Peyer's patch (tissue), 4 donors: Measurements from ENCODE around the gene SLC6A17. TPM values are rescaled to one million over a fixed set of nuclear protein-coding genes. Genes with fewer than 3 reads are reported as not detected.
A peak's percentile ranks its signal among the peaks of the same experiment; 100 is the strongest.

ENCODE experiments used
- DNase-seq, 3 donors: peaks; one replicate each; pipeline ENCODE4 v3.0.0-alpha.2; 2017 to 2019
- H3K27ac ChIP-seq, 4 donors: fragments of 200-600 bp; sonication (generic); one replicate each; pipeline ENCODE4 v1.5.1; 2016 to 2019
- H3K27me3 ChIP-seq, 2 donors: fragments of 200-600 bp; sonication (generic); one replicate each; pipeline ENCODE4 v1.5.1; 2019
- H3K36me3 ChIP-seq, 3 donors: fragments of 200-600 bp; sonication (generic); one replicate each; pipeline ENCODE4 v1.5.1; 2016 to 2019
- H3K4me1 ChIP-seq, 4 donors: fragments of 200-600 bp; sonication (generic); one replicate each; pipeline ENCODE4 v1.5.1; 2016 to 2019
- H3K4me3 ChIP-seq, 4 donors: fragments of 200-600 bp; sonication (generic); 1 replicate in 3 of 4; 2 replicates in 1 of 4; pipeline ENCODE4 v1.5.1; 2016 to 2019; ENCODE audit warnings: mild to moderate bottlenecking in 1 of 4
- H3K9me3 ChIP-seq, 4 donors: fragments of 200-600 bp; sonication (generic); one replicate each; pipeline ENCODE4 v1.5.1; 2016 to 2019; ENCODE audit warnings: mild to moderate bottlenecking in 1 of 4
- CTCF ChIP-seq, 6 experiments: fragments of 450-650 bp in 4 of 6; fragments of 200-600 bp in 2 of 6; sonication (generic) in 1 of 6; IDR thresholded peaks; one replicate each; pipeline ENCODE4 v1.5.1; 2017 to 2019; ENCODE audit warnings: antibody characterized with exemption in 6 of 6, mild to moderate bottlenecking in 3 of 6, moderate library complexity in 1 of 6
- POLR2A ChIP-seq, 2 donors: fragments of 450-650 bp; IDR thresholded peaks; one replicate each; pipeline ENCODE4 v1.5.1; 2017; ENCODE audit warnings: antibody characterized with exemption in 2 of 2, mild to moderate bottlenecking in 2 of 2, moderate library complexity in 2 of 2
- total RNA-seq, 4 donors: library from RNA; depleted of rRNA; stranded (reverse); fragments of >200 nt; gene quantifications; one replicate each; pipeline ENCODE4 v1.1.0, GENCODE V29; 2016

SLC6A17 gene
- total RNA-seq, 4 donors from 2014 or later, result 0.13 to 0.28 TPM; not detected in 2

GRCh38 chr1:110208916-110209645 lies 58.8 kb downstream of the SLC6A17 start:
- Histone ChIP-seq H3K27ac (peak overlapping the region; percentile 86 to 90 (median 87)), H3K4me3 (peak overlapping the region in 3 of 4 donors; percentile 88 to 96 (median 92)), H3K36me3 (no peaks in the 10 kb centered on the region), H3K4me1 (peaks cover 3 to 28% (median 12%) of the 10 kb centered on the region in 4 donors), H3K27me3 (no peaks in the 10 kb centered on the region), H3K9me3 (no peaks in the 10 kb centered on the region)
- TF ChIP-seq CTCF (IDR thresholded peaks at IDR 0.05) (no peak), POLR2A (IDR thresholded peaks at IDR 0.05) (no peak)
- no peak for DNase-seq

- H3K4me3 ChIP-seq, result peak within 1 kb of the TSS; percentile 79 to 96 (median 90)
- H3K27ac ChIP-seq, result peak within 1 kb of the TSS; percentile 86 to 90 (median 87)
- H3K36me3 ChIP-seq, result no peaks in the 10 kb centered on the region
- DNase-seq, result peak; percentile 90 to 96 (median 91)
- H3K4me1 ChIP-seq, result peaks cover 3 to 28% (median 12%) of the 10 kb centered on the region in 4 donors
- TF ChIP-seq POLR2A (IDR thresholded peaks at IDR 0.05) (peak in 1 of 2 donors; percentile 21), CTCF (IDR thresholded peaks at IDR 0.05) (peak in 2 of 6 experiments; percentile 9 to 11)
- no peaks in the 10 kb centered on the region for H3K9me3 ChIP-seq
- no peaks in the 10 kb centered on the region for H3K27me3 ChIP-seq
Measured at GRCh38 chr1:110209715-110210603, 59.7 kb downstream of the SLC6A17 start, which contains the start of gene KCNC4. TSS of gene KCNC4 (plus strand) at chr1:110210314. CDS start at chr1:110211500, 1,186 bp downstream.

GRCh38 chr1:110210604-110211495 lies 60.6 kb downstream of the SLC6A17 start:
- Histone ChIP-seq H3K27ac (peak overlapping the region; percentile 86 to 90 (median 87)), H3K36me3 (no peaks in the 10 kb centered on the region), H3K27me3 (no peaks in the 10 kb centered on the region), H3K4me1 (peaks cover 3 to 28% (median 12%) of the 10 kb centered on the region in 4 donors), H3K4me3 (peak overlapping the region; percentile 79 to 96 (median 90)), H3K9me3 (no peaks in the 10 kb centered on the region)
- no peak for TF ChIP-seq CTCF (IDR thresholded peaks at IDR 0.05)
- peak; percentile 72 to 84 (median 77) for DNase-seq

- Histone ChIP-seq H3K9me3 (no peaks in the 10 kb centered on the region), H3K27ac (peak overlapping the region in 2 of 4 donors; percentile 86 to 90), H3K4me3 (peak overlapping the region; percentile 79 to 96 (median 90)), H3K36me3 (no peaks in the 10 kb centered on the region), H3K4me1 (peaks cover 3 to 28% (median 12%) of the 10 kb centered on the region in 4 donors), H3K27me3 (no peaks in the 10 kb centered on the region)
- TF ChIP-seq CTCF (IDR thresholded peaks at IDR 0.05) (no peak), POLR2A (IDR thresholded peaks at IDR 0.05) (no peak)
- DNase-seq, result no peak
Measured at GRCh38 chr1:110211496-110212168, 61.3 kb downstream of the SLC6A17 start.
